ENCODE measurements around the gene RADIL. TPM values are rescaled to one million over a fixed set of nuclear protein-coding genes. Genes with fewer than 3 reads are reported as not detected.

RADIL gene
- polyA plus RNA-seq, 1 donor (not counting 4 experiments of a cell fraction or from before 2014, with no cell fraction given) = not detected

GRCh38 chr7:4895766-4896165 is 12.2 kb upstream of the RADIL start:
- no peaks in the 10 kb centered on the region for H3K4me1 ChIP-seq (ENCODE audit: control insufficient read depth, extremely low read depth, insufficient read depth, low read length)
- H3K4me3 ChIP-seq (ENCODE audit: control insufficient read depth in 2 of 3, extremely low read depth in 1 of 3, insufficient read depth in 2 of 3, low read depth in 1 of 3, low read length in 3 of 3) = no peak overlapping the region
- DNase-seq (ENCODE audit: low read depth, low spot score) (no peak), FAIRE-seq (no peak)
- H3K27ac ChIP-seq (ENCODE audit: control insufficient read depth, insufficient read depth, low read length) = no peak overlapping the region
- dilution Hi-C loops (cut with MboI; ENCODE audit: extremely low pct_ligation_motif_present, low sequenced_read_pairs) = no loop called here
- H4K20me1 ChIP-seq (ENCODE audit: control insufficient read depth, extremely low read depth, insufficient read depth, low read length) = no peaks in the 10 kb centered on the region
- H2AFZ ChIP-seq (ENCODE audit: control insufficient read depth, low read length) = no peak overlapping the region
- no peak overlapping the region for H3K9ac ChIP-seq (ENCODE audit: control insufficient read depth, extremely low read depth, insufficient read depth, low read length)
- no peak overlapping the region for H3K4me2 ChIP-seq (ENCODE audit: control insufficient read depth, extremely low read depth, insufficient read depth, low read depth, low read length)
- no peaks in the 10 kb centered on the region for H3K79me2 ChIP-seq (ENCODE audit: control insufficient read depth, insufficient read depth, low read length)
- no peaks in the 10 kb centered on the region for H3K9me1 ChIP-seq (ENCODE audit: control insufficient read depth, extremely low read depth, insufficient read depth, low read length)
- H3K9me3 ChIP-seq (ENCODE audit: control insufficient read depth, low read depth, low read length) = no peaks in the 10 kb centered on the region
- no peak for TF ChIP-seq EZH2 (IDR thresholded peaks at IDR 0.05; ENCODE audit: low read length)
- TF ChIP-seq, protein P1, sequence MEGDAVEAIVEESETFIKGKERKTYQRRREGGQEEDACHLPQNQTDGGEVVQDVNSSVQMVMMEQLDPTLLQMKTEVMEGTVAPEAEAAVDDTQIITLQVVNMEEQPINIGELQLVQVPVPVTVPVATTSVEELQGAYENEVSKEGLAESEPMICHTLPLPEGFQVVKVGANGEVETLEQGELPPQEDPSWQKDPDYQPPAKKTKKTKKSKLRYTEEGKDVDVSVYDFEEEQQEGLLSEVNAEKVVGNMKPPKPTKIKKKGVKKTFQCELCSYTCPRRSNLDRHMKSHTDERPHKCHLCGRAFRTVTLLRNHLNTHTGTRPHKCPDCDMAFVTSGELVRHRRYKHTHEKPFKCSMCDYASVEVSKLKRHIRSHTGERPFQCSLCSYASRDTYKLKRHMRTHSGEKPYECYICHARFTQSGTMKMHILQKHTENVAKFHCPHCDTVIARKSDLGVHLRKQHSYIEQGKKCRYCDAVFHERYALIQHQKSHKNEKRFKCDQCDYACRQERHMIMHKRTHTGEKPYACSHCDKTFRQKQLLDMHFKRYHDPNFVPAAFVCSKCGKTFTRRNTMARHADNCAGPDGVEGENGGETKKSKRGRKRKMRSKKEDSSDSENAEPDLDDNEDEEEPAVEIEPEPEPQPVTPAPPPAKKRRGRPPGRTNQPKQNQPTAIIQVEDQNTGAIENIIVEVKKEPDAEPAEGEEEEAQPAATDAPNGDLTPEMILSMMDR (optimal IDR thresholded peaks at IDR 0.05 in 1 of 3, IDR thresholded peaks at IDR 0.05 in 1 of 3, conservative IDR thresholded peaks at IDR 0.05 in 1 of 3; ENCODE audit: extremely low read depth in 1 of 3, insufficient read depth in 2 of 3, low read length in 3 of 3) = no peak
- H3K27me3 ChIP-seq (ENCODE audit: control insufficient read depth, extremely low read depth, insufficient read depth, low read length) = no peaks in the 10 kb centered on the region
- H3K36me3 ChIP-seq (ENCODE audit: control insufficient read depth in 2 of 2, extremely low read depth in 1 of 2, insufficient read depth in 2 of 2, low read length in 2 of 2) = no peaks in the 10 kb centered on the region

GRCh38 chr7:4894482-4894881 is 11.0 kb upstream of the RADIL start:
- Histone ChIP-seq H3K9me3 (ENCODE audit: control insufficient read depth, low read depth, low read length) (no peaks in the 10 kb centered on the region), H3K4me2 (ENCODE audit: control insufficient read depth, extremely low read depth, insufficient read depth, low read depth, low read length) (no peak overlapping the region), H3K27ac (ENCODE audit: control insufficient read depth, insufficient read depth, low read length) (no peak overlapping the region), H3K79me2 (ENCODE audit: control insufficient read depth, insufficient read depth, low read length) (no peaks in the 10 kb centered on the region), H2AFZ (ENCODE audit: control insufficient read depth, low read length) (no peak overlapping the region), H3K4me3 (ENCODE audit: control insufficient read depth in 2 of 3, extremely low read depth in 1 of 3, insufficient read depth in 2 of 3, low read depth in 1 of 3, low read length in 3 of 3) (no peak overlapping the region), H3K9ac (ENCODE audit: control insufficient read depth, extremely low read depth, insufficient read depth, low read length) (no peak overlapping the region), H4K20me1 (ENCODE audit: control insufficient read depth, extremely low read depth, insufficient read depth, low read length) (no peaks in the 10 kb centered on the region), H3K9me1 (ENCODE audit: control insufficient read depth, extremely low read depth, insufficient read depth, low read length) (no peaks in the 10 kb centered on the region), H3K4me1 (ENCODE audit: control insufficient read depth, extremely low read depth, insufficient read depth, low read length) (no peaks in the 10 kb centered on the region), H3K27me3 (ENCODE audit: control insufficient read depth, extremely low read depth, insufficient read depth, low read length) (no peaks in the 10 kb centered on the region), H3K36me3 (ENCODE audit: control insufficient read depth in 2 of 2, extremely low read depth in 1 of 2, insufficient read depth in 2 of 2, low read length in 2 of 2) (no peaks in the 10 kb centered on the region)
- dilution Hi-C loops (cut with MboI; ENCODE audit: extremely low pct_ligation_motif_present, low sequenced_read_pairs) = no loop called here
- TF ChIP-seq EZH2 (IDR thresholded peaks at IDR 0.05; ENCODE audit: low read length) = no peak
- TF ChIP-seq, protein P1 (optimal IDR thresholded peaks at IDR 0.05 in 1 of 3, IDR thresholded peaks at IDR 0.05 in 1 of 3, conservative IDR thresholded peaks at IDR 0.05 in 1 of 3; ENCODE audit: extremely low read depth in 1 of 3, insufficient read depth in 2 of 3, low read length in 3 of 3) = no peak
- DNase-seq (ENCODE audit: low read depth, low spot score) (no peak), FAIRE-seq (no peak)

Measured in keratinocyte (primary cell).